Measurements from ENCODE around the gene MT1F. TPM values are rescaled to one million over a fixed set of nuclear protein-coding genes. Genes with fewer than 3 reads are reported as not detected.

MT1F gene
- total and polyA plus RNA-seq, 11 donors: 1.3 to 8.1 (median 1.9) TPM; not detected in 2

- H3K27me3 ChIP-seq: peaks cover 15 to 95% (median 51%) of the 10 kb centered on the region in 9 donors
- H3K9me3 ChIP-seq: no peaks in the 10 kb centered on the region
- 8 to 14% (median 13%) methylated on average over 43 to 46 of the region's 46 CpGs for WGBS, 4 donors
- intact Hi-C loops (cut with DNase I): loop anchor here in 2 of 10 donors (2.0 to 5.0 kb wide), 2 partner anchors 25 to 34 kb away; no protein-coding TSS in a partner anchor
- H3K4me1 ChIP-seq: peaks cover 0 to 27% (median 13%) of the 10 kb centered on the region in 12 donors
- ATAC-seq (peak in 3 of 4 donors; percentile 87 to 93 (median 87)), DNase-seq (peak; percentile 48 to 84 (median 56))
- no peaks in the 10 kb centered on the region for H3K36me3 ChIP-seq
- TF ChIP-seq CTCF (IDR thresholded peaks at IDR 0.05) (no peak), POLR2A (IDR thresholded peaks at IDR 0.05) (no peak)
- H3K4me3 ChIP-seq: peak within 1 kb of the TSS in 8 of 12 donors; percentile 3 to 39 (median 26)
- H3K27ac ChIP-seq: no peak within 1 kb of the TSS
These were observed 10.1 kb downstream of the MT1F start, which contains the start of gene MT1G for GRCh38 chr16:56667581-56668571. Gene MT1G, minus strand, starts transcription at chr16:56668065. Its CDS starts 72 bp downstream, at chr16:56667993.

GRCh38 chr16:56669005-56669839 lies 11.5 kb downstream of the MT1F start, which contains the start of gene MT1H:
Gene MT1H, plus strand, starts transcription at chr16:56669814. Its CDS starts 71 bp downstream, at chr16:56669885.
- H3K27ac ChIP-seq: no peak within 1 kb of the TSS
- no peak for ATAC-seq
- no peaks in the 10 kb centered on the region for H3K9me3 ChIP-seq
- H3K36me3 ChIP-seq: no peaks in the 10 kb centered on the region
- intact Hi-C loops (cut with DNase I): loop anchor here in 2 of 10 donors (2.0 to 5.0 kb wide), 2 partner anchors 26 to 33 kb away; no protein-coding TSS in a partner anchor
- peaks cover 11 to 93% (median 49%) of the 10 kb centered on the region in 9 donors for H3K27me3 ChIP-seq
- no peak for DNase-seq
- peak within 1 kb of the TSS in 1 of 12 donors; percentile 13 for H3K4me3 ChIP-seq
- 15 to 26% (median 17%) methylated on average over 31 to 38 of the region's 38 CpGs for WGBS, 4 donors
- H3K4me1 ChIP-seq: peaks cover 0 to 22% (median 10%) of the 10 kb centered on the region in 12 donors
- TF ChIP-seq POLR2A (IDR thresholded peaks at IDR 0.05): no peak
- no peak for TF ChIP-seq CTCF (IDR thresholded peaks at IDR 0.05)

DNA sequence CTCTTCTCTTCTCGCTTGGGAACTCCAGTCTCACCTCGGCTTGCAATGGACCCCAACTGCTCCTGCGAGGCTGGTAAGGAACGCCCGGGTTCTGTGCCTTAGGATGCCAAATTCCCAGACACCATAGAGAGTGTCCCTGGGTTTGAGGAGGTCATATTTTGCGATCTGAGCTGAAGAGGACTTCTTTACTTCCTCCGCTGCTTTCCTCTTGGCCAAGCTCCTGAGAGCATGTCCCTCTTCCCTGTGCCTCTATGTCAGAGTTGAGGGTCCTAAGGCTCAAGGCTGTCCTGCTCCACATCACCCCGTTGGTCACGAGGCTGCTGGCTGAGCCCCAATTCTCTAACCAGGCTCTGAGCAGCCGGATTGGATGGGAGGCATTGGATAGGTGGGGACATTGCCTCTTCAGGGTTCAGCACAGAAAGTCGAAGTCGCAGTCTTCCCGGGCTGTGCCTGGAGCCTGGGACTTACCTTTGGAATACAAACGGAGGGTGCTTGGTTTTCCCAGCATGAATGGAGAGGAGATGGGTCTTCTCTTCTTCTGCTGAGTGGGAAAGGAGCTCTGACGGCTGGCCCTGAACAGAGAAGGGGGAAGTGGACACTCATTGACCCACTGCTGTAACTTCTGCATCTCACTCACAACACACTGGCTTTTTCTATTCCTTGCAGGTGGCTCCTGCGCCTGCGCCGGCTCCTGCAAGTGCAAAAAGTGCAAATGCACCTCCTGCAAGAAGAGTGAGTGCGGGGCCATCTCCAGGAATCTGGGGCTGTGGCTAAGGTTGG lies 12.3 kb downstream of the MT1F start:
- ATAC-seq (no peak), DNase-seq (no peak)
- 15 to 31% (median 24%) methylated on average over 19 of the region's 19 CpGs for WGBS, 4 donors
- H3K36me3 ChIP-seq: no peaks in the 10 kb centered on the region
- peaks cover 11 to 88% (median 41%) of the 10 kb centered on the region in 9 donors for H3K27me3 ChIP-seq
- intact Hi-C loops (cut with DNase I): loop anchor here in 2 of 10 donors (2.0 to 5.0 kb wide), 2 partner anchors 27 to 32 kb away; no protein-coding TSS in a partner anchor
- peak overlapping the region in 1 of 12 donors; percentile 13 for H3K4me3 ChIP-seq
- TF ChIP-seq CTCF (IDR thresholded peaks at IDR 0.05) (no peak), POLR2A (IDR thresholded peaks at IDR 0.05) (no peak)
- no peaks in the 10 kb centered on the region for H3K9me3 ChIP-seq
- H3K4me1 ChIP-seq: peaks cover 0 to 22% (median 10%) of the 10 kb centered on the region in 12 donors
- H3K27ac ChIP-seq: no peak overlapping the region
